Duodenal mucosa (tissue), 2 donors: ENCODE measurements around the gene SMIM14.
"Not testable (repeated sequence)": the region's sequence is repeated elsewhere in the genome, so short reads cannot be mapped to it uniquely, and the experiment has no call there.

Experiments used
- H3K27ac ChIP-seq: one replicate; pipeline ENCODE4 v1.7.0; 2013; ENCODE audit warnings: low read depth, low read length
- H3K27me3 ChIP-seq, 2 donors: one replicate each; pipeline ENCODE4 v1.7.0; 2013; ENCODE audit warnings: low read length in 2 of 2, control low read depth in 1 of 2; ENCODE audit not compliant: insufficient read depth in 2 of 2, control insufficient read depth in 1 of 2
- H3K36me3 ChIP-seq, 2 donors: one replicate each; pipeline ENCODE4 v1.7.0; 2013; ENCODE audit warnings: low read length in 2 of 2, control low read depth in 1 of 2; ENCODE audit not compliant: insufficient read depth in 2 of 2, control insufficient read depth in 1 of 2
- H3K4me1 ChIP-seq, 2 donors: one replicate each; pipeline ENCODE4 v1.7.0; 2013; ENCODE audit warnings: low read length in 2 of 2, control low read depth in 1 of 2; ENCODE audit not compliant: insufficient read depth in 2 of 2, control insufficient read depth in 1 of 2
- H3K4me3 ChIP-seq, 2 donors: one replicate each; pipeline ENCODE4 v1.7.0; 2013; ENCODE audit warnings: low read length in 2 of 2, low read depth in 1 of 2
- H3K9ac ChIP-seq, 2 donors: one replicate each; pipeline ENCODE4 v1.7.0; 2013; ENCODE audit warnings: low read length in 2 of 2, low read depth in 1 of 2
- H3K9me3 ChIP-seq, 2 donors: one replicate each; pipeline ENCODE4 v1.7.0; 2013; ENCODE audit warnings: low read length in 2 of 2, control low read depth in 1 of 2; ENCODE audit not compliant: control insufficient read depth in 1 of 2

Gene SMIM14

DNA sequence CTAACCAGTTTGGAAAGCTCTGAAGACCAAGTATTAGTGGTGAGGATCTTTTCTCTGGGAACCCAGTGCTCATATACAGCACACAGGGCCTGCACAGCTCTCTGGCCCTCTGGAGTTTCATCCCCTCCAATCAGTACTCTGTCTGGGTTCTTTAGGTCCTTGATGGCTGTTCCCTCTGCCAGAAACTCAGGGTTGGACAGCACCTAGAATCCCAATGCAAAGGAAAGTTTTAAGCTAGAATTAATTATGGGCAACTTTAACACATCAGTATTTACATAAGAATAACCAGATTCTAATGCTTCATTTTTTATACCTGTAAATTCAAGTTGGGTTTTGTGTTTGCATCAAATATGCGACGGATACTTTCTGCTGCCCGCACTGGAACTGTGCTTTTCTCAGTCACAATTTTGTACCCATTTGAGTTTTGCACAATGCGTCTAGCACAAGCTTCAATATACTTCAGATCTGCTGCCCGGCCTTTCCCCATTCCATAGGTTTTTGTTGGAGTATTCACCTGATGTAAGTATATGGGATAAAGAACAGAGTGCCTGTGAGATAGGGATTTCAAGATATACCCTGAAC is 128.2 kb downstream of the SMIM14 start:
- H3K9ac ChIP-seq: no peak overlapping the region
- no peaks in the 10 kb centered on the region for H3K4me1 ChIP-seq
- H3K4me3 ChIP-seq: no peak overlapping the region
- H3K27me3 ChIP-seq: no peaks in the 10 kb centered on the region
- peaks cover 43 to 69% of the 10 kb centered on the region in 2 donors for H3K36me3 ChIP-seq
- H3K27ac ChIP-seq: no peak overlapping the region
- no peaks in the 10 kb centered on the region for H3K9me3 ChIP-seq

DNA sequence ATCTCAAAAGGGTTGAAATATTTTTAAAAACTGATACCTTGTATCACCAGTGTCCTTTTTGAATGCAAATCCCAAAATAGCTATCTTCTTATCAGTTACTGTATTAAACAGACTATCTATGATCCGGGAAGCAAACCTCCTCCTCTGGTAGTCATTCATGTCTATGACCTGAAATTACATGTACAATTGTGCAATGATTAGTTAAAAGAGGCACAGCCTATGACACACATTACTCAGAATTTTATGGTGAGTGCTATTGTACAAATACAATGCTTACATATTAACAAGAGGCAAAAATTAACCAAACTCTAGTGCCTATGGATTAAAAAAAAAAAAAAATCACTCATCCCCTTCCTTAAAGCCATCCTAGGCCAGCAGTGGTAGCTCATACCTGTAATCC is 133.1 kb downstream of the SMIM14 start:
- Histone ChIP-seq H3K27me3 (no peaks in the 10 kb centered on the region), H3K9me3 (no peaks in the 10 kb centered on the region), H3K27ac (no peak overlapping the region), H3K36me3 (peaks cover 50 to 87% of the 10 kb centered on the region in 2 donors), H3K9ac (no peak overlapping the region), H3K4me3 (no peak overlapping the region), H3K4me1 (no peaks in the 10 kb centered on the region)

DNA sequence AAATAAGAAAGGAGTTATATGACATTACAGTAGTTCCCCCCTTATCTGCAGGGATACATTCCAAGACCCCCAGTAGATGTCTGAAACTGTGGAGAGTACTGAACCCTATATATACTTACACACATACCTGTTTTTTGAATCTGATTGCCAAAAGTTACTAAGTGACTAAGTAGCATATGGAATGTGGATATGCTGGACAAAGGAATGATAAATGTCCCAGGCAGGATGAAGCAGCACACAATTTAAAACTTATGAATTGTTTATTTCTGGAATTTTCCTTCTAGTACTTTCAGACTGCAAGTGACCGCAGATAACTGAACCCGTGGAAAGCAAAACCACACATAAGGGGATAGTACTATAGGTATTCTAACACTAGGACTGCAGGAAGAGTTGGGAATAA is 134.1 kb downstream of the SMIM14 start:
- no peaks in the 10 kb centered on the region for H3K27me3 ChIP-seq
- no peaks in the 10 kb centered on the region for H3K9me3 ChIP-seq
- no peak overlapping the region for H3K27ac ChIP-seq
- no peaks in the 10 kb centered on the region for H3K4me1 ChIP-seq
- peaks cover 40 to 84% of the 10 kb centered on the region in 2 donors for H3K36me3 ChIP-seq
- no peak overlapping the region for H3K4me3 ChIP-seq
- H3K9ac ChIP-seq: no peak overlapping the region

DNA sequence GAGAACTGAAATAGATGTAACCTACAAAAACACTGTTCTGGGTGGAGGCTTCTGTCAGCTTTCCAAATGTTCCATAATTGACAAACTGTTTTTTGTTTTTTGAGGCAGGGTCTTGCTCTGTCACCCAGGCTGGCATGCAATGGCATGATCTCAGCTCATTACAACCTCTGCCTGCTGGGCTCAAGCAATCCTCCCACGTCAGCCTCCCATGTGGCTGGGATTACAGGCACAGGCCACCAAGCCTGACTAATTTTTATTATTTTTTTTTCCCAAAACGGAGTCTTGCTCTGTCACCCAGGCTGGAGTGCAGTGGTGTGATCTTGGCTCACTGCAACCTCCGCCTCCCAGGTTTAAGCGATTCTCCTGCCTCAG is 136.0 kb downstream of the SMIM14 start:
- peaks cover 37 to 74% of the 10 kb centered on the region in 2 donors for H3K36me3 ChIP-seq
- not testable (repeated sequence) for H3K27ac ChIP-seq

DNA sequence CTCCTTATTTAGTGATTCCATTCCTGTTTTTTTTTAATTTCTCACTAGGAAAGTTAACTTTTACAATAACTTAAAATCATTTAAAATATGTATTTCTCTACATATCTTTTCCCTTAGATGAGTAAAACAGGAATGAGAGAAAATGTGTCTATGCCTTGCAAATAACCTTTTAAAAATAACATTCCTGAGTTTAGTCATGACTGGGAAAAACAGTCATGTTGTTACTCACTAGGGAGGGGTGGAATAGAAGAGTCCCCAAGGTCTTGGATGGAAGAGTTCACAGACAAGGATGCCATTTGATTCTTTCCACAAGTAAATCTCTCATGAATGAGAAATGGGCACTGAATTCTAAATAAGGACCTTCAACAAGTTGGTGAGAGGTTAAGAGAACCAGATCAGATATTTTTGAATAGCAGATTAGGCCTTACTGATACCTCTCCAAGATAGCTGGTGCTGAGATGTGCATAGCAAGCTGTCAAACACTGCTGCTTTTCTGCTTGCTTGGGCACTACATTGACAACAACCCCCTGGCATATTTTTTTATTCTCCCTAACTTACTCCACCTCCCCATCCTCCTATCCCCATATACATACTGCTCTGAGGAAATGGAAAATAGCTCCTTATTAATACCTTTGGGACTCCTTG is 136.5 kb downstream of the SMIM14 start:
- no peaks in the 10 kb centered on the region for H3K27me3 ChIP-seq
- H3K9ac ChIP-seq: no peak overlapping the region
- no peaks in the 10 kb centered on the region for H3K9me3 ChIP-seq
- no peak overlapping the region for H3K27ac ChIP-seq
- H3K36me3 ChIP-seq: peaks cover 37 to 69% of the 10 kb centered on the region in 2 donors
- no peaks in the 10 kb centered on the region for H3K4me1 ChIP-seq
- H3K4me3 ChIP-seq: no peak overlapping the region

More for the DNA sequence above, 136.0 kb downstream of the SMIM14 start:
- not testable (repeated sequence) for H3K4me1 ChIP-seq, H3K9ac ChIP-seq, H3K27me3 ChIP-seq, H3K9me3 ChIP-seq, H3K4me3 ChIP-seq

DNA sequence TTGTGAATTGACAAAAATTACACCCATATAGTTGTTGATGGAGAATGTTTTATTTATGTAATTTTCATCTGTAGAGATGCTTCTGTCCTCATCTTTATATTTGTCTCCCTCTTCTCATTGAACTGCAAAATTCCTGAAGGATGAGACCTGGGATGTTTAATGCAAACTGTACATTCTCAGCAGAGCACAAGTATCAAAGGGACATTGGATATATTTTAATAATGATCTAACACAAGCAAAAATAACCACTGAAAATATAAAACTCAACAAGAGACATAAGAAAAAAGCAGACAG is 140.0 kb downstream of the SMIM14 start:
- peaks cover 19 to 38% of the 10 kb centered on the region in 2 donors for H3K36me3 ChIP-seq

DNA sequence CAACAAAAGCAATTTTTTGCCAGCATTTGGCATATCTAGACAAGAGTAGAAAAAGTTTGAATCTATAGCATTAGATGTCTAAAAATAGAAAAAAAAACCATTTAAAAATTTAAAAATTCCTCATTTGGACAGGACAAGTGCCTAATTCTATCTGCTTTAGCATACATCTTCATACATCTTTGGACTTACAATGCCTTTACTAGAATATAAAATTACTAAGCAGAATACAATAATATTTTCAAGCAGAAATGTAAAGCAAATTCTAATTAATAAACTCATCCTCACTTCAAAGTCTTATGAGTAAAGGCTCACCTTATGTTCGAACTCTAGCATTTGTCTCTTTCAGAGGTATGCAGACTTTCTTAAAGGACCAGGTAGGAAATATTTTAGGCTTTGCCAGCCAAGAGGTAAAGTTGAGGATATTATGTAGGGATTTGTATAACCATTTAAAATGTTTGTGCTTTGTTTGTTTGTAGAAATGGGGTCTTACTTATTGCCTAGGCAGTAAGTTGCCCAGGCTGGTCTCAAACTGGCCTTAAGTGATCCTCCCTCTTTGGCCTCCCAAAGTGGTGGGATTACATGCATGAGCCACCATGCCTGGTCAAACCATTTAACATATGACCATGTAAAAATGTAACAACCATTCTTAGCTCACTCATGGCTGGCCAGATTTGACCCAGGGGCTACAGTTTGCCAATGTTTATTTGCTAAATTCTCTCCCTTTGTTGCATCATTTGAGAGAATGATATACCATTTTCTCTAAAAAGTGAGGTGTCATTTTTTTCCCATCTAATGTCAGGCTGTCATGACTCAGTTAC is 140.5 kb downstream of the SMIM14 start:
- no peak overlapping the region for H3K9ac ChIP-seq
- H3K4me3 ChIP-seq: no peak overlapping the region
- H3K27ac ChIP-seq: no peak overlapping the region
- no peaks in the 10 kb centered on the region for H3K9me3 ChIP-seq
- H3K27me3 ChIP-seq: no peaks in the 10 kb centered on the region
- peaks cover 14 to 33% of the 10 kb centered on the region in 2 donors for H3K36me3 ChIP-seq
- H3K4me1 ChIP-seq: no peaks in the 10 kb centered on the region

More for the DNA sequence above, 140.0 kb downstream of the SMIM14 start:
- H3K4me3 ChIP-seq: no peak overlapping the region
- H3K27me3 ChIP-seq: no peaks in the 10 kb centered on the region
- no peak overlapping the region for H3K27ac ChIP-seq
- H3K4me1 ChIP-seq: no peaks in the 10 kb centered on the region
- no peak overlapping the region for H3K9ac ChIP-seq
- no peaks in the 10 kb centered on the region for H3K9me3 ChIP-seq
